CD1c-positive myeloid dendritic cell (primary cell): ENCODE data around the gene PCED1A.
"Not testable (repeated sequence)": the region's sequence is repeated elsewhere in the genome, so short reads cannot be mapped to it uniquely, and the experiment has no call there.

Experiments
- DNase-seq: peaks from one replicate; pipeline ENCODE4 v3.0.0-alpha.2; 2016; ENCODE audit errors: extremely low spot score

PCED1A gene

DNA sequence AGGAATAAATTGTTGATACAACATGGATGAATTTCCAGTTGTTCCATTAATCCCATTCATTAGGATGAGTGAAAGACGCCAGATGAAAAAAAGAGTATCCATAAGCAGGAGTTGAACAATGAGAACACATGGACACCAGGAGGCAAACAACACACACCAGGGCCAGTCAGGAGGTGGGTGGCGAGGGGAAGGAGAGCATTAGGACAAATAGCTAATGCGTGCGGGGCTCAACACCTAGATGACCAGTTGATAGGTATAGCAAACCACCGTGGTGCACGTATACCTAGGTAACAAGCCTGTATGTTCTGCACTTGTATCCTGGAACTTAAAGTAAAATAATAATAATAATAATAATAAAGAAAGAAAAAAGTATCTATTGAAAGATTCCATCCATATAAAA, 11.1 kb downstream of the PCED1A start:
- no peak for DNase-seq

DNA sequence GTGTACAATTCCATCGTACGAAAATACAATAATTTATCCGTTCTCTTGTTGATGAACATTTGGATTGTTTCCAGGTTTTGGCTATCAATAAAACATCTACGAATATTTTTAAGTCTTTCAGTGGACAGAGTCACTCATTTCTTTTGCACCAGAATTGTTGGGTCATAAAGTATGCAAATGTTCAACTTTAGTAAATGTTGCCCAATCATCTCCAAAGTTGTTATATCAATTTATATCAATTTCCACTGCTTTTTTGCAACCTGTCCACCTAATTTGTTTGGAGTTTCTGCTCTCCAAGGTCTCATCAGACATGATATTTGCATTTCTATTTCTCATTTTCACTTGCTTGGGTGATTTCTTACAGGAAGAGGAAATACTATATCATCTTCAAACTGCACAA, 13.8 kb downstream of the PCED1A start:
- no peak for DNase-seq

DNA sequence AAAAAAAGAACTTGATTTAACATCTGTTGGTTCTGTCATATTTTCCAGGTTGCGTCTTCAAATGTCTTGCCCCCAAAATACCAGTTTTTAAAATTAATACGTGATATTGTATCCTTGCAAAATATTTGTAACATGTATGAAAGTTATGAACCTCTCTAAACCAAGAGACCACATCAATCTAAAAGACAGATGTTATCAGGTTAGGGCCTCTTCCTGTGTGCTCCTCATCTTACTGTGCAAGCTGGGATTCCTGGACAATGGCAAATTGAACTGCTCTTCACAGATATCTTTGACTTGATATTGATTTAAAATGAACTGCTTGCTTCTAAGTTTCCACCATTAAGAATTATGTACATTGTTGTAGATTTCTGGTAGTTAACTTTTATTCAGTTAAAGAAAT, 14.7 kb downstream of the PCED1A start:
- DNase-seq, result no peak

DNA sequence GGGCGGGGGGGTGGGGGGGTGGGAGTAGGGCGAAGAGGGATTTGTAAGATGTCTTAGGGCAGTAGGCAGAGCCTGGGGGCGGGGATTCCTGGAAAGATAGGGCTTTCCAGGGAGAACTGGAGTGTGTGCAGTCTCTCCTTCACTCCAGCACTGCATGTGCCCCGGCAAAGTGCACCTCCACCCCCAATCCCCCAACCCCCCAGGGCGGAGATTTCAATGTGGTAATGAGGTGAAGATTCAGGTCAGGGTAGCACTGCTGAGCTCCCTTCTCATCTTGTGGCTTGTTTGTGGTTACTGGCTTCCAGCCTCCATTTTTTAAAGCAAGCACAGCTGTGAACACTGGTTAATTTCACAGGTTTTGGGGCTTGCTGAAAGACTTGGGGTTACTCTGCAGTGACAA, 18.4 kb downstream of the PCED1A start:
- peak; percentile 13 for DNase-seq

DNA sequence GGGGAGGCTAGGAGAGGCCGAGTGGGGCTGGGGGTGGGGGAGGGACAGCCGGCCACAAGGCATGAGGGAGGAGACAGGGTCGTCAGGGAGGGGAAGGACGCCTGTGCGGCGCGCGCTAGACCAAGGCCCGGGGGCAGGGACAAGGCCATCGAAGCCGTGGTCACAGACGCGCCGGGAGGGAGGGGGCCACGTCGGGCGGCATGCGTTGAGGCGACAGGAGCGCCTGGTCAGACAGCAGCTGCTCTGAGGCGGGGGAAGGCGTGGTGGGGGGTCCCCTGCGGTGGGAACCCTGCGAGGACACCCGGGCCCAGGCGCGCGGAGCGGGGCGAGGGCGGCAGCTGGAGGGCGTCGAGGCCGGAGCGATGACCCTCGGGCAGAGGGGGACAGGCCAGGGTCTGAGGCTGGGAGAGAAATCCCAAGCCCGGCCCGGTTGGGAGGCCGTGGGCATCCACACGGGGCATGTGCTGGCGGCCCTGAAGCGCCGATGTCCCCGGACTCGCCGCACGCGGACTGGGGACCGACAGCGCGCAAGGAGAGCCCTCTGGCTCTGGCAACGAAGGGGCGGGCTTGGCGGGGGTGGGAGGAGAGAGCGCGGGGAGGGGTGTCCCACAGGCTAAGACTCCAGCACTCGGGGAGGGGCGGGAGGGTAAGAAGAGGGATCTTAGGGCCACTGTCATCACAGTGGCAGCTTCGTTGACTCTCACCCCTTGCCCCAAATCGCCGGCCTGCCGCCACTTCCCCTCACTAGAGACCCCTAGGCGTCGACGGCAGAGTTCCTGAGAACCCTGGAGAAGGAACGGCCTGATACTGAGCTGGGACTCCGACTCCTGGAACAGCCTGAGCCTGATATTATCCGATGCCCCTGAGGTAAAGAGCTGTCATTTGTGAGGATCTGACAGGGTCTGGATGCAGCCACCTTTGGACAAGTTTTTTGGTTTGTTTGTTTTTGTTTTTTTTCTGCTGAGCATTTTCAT, 19.3 kb downstream of the PCED1A start:
- no peak for DNase-seq

DNA sequence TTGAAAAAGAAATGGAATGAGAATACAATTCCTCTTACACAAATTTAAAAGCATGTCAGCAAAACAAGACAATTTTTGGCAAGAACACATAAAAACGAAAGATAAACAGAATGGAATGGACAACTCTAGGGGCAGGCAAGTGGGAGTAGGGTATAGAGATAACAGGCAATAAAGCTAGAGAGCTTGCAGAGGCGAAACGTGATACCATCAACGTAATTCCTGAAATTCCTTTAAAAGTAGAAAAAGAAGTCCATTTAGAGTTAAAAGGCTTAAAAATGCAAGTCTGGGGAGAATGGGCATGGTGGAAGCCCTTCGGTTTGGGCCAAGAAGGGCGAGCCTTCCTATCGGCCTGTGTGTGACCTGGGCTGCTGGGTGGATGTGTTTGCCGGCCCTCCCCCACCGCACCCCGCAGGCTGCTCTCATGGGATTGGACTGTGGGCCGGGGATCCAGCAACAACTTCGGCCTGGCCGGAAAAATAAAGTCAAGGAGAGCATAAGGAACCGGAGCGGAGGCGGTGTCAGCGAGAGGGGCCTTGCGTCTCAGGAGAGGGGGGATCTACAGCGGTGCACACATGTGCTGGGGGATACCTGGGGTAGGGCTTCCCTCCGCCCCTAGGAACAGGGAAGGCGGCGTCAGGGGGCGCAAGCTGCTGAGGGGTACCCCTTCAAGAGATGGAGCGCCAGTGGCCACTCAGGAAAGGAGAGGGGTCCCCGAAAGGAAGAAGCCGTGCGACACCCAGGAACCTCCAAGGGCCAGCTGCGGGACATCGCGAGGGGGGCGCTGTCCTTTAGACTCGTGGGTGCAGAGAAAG, 20.2 kb downstream of the PCED1A start:
- DNase-seq, result no peak

DNA sequence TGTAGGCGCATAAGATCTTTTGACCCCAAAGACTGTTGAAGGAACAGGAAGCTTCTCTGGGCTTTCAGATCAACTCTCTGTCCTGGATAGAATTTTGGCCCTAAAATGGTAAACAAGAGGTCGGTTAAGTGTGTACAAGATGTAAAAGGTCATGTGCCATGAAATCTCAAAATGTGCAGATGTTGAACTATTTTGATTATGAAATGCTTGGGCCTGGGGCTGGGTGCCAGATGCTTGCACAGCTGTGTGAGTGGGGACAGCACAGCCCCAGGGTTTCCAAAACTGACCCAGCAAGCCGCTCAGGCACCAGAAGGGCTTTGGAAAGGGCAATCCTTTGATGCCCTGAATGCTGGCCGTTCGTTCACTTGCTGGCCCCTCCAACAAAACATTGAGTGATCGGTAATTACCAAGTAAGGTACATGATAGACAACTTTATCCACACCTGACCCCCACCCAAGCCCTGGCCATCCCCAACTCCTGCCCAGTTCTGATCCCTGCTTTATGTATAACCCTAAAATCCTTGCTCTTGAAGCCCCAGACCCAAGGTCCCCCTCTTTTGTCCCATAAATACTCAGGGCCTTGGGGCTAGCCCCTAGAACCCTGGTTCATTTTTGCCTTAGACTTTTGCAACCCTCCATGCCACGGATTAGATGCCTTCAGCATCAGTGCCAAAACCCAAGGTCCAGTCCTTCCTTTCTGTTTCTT, 22.4 kb downstream of the PCED1A start:
- DNase-seq, result no peak

DNA sequence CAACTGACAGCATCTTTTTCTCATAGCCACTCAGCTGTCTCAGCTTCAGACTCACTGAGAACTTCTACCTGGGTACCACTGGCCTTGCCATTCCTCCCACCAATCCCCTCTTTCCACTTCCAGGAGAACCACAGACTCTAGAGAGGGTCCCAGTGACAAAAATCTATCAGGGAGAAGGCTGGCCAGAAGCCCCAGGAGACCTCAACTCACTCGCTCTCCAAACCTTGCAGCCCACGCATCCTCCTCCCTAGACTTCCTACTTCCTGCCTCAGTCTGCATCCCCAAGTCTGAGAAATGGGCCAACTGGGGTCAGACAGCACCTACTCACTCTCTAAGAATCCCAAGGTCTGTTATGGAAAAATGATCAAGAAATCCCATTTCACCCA, 23.1 kb downstream of the PCED1A start:
- no peak for DNase-seq

DNA sequence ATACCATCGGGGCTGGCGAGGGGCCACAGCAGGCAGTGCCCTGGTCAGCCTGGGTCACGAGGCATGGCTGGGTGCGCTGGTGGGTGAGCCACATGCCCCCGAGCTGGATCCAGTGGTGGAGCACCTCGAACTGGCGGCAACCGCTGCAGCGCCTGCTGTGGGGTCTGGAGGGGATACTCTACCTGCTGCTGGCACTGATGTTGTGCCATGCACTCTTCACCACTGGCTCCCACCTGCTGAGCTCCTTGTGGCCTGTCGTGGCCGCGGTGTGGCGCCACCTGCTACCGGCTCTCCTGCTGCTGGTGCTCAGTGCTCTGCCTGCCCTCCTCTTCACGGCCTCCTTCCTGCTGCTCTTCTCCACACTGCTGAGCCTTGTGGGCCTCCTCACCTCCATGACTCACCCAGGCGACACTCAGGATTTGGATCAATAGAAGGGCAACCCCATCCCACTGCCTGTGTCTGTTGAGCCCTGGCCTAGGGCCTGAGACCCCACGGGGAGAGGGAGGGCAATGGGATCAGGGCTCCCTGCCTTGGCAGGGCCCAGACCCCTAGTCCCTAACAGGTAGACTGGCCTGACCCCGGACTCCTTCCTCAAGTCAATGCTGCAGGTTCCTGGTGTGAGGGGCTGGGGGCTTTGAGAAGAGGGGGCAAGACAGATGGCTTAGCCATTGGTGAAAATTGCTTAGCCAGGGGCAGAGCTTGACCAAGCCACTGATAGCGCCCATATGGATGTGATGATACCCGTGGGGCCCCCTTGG, 23.7 kb downstream of the PCED1A start:
- no peak for DNase-seq

DNA sequence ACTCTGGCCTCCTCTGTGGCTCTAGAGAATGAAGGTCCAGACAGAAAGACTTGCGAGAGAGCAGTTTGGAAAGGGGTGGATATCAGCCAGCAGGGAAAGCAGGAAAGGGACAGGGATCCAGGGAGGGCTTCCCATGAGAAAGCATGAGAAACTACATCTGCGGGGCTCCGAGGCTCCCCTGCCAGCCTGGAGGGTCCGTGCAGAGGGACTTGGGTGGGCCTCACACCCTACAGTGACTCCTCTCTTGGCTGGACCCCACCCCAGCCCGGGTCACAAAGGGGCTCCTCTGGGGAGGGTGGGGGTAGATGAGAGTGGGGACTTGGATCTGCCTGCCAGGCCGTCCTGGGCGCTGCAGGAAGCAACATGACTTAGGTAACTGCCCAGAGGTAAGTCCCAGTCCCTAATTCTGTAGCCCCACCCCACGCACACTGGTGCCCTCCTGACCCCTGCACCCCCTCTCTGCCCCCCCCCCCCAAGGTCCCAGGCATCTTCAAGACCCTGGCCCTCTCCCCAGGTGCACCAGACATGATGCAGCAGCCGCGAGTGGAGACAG, 24.3 kb downstream of the PCED1A start, which contains the start of gene TMEM239:
Gene TMEM239, plus strand, starts transcription at position 335 of the 553 bp plus-strand sequence. Its CDS starts 191 bp downstream, at position 526.
- DNase-seq, result no peak

DNA sequence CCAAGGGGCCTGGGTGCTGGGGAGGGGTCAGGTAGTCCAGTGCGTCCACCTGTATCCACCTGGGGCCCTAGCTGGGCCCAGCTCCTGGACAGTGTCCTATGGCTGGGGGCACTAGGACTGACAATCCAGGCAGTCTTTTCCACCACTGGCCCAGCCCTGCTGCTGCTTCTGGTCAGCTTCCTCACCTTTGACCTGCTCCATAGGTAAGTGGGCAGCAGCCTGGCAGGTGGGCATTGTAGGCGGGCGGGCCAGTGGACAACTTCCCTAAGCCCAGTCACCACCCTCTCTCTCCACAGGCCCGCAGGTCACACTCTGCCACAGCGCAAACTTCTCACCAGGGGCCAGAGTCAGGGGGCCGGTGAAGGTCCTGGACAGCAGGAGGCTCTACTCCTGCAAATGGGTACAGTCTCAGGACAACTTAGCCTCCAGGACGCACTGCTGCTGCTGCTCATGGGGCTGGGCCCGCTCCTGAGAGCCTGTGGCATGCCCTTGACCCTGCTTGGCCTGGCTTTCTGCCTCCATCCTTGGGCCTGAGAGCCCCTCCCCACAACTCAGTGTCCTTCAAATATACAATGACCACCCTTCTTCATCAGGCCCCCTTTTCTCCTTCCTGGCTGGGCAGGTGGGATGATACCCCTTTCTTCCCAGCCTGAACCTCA, 25.1 kb downstream of the PCED1A start:
- no peak for DNase-seq

DNA sequence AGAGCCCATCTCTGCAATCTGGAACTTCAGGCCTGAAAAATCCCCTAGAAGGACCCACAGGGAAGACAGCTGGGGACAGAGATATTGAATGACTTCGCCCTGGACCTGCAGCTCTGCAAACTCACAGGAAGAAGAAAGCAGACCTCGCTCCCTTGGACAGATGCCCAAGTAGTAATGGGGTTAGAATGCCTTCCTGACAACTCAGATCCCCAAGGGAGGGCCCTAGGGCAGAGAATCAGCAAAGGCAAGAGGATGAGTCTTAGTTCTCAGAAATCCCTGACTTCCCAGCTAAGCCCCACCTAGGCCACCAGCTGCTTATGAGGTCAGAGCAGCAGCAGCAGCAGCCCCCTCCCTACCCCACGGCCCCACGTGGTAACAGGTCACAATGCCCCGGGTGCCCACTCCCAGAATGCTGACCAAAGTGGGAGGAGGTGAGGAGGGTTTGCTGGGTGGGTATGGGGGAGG, 25.8 kb downstream of the PCED1A start, which contains the start of gene C20orf141:
Gene C20orf141, plus strand, starts transcription at position 401 of the 465 bp plus-strand sequence. CDS start 198 bp downstream, outside the sequence.
- no peak for DNase-seq

DNA sequence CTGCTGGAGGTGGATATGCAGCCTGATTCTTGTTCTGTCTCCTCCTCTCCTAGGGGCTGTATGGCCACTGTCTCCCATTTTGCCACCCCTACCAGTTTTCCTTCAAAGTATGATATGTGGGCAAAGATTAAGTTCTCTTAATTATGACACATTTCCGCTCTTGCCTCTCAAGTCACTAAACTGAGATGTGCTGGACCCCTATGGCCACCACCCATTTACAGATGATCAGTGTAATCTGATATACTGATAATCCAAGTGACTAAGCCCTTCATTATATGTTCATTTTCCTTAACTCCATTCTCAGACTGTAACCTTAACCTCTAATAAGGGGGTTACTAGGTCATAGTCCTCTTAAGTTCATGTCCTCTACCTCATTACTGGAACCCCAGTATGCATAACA, 26.4 kb downstream of the PCED1A start:
- DNase-seq, result no peak

DNA sequence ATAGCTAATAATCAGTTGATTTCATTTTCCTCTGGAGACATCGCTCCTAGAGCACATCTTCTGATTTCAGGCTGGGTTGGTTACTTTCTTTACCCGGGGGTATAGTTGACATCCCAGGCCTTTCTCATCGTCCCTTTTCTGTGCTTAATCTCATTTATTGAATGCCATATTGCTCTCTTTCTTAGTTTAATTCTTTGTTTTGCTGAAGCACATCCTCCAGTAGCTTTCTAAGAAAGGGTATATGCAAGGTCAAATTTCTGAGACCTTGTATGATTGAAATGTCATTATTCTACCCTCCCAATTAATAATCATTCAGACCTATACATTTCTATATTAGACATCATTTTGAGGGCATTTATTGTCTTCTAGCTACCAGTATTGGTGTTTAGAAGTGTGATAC, 28.3 kb downstream of the PCED1A start:
- DNase-seq, result no peak

DNA sequence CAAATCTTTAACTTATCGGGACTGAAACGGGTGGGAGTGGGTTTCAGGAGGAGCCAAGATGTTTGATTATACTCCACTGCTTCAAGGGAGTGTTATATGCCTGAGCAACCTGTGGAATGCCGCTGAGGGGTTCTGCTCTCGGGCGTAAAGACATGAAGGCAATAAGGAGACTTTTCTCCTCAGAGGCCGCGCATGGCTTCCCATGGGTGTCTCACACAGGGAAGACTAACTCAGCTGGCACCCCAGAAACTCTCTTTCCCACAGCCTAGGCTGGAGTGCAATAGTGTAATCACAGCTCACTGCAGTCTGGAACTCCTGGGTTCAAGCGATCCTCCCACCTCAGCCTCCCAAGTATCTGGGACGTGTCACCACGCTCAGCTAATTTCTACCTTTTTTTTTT, 30.8 kb downstream of the PCED1A start:
- DNase-seq, result no peak

DNA sequence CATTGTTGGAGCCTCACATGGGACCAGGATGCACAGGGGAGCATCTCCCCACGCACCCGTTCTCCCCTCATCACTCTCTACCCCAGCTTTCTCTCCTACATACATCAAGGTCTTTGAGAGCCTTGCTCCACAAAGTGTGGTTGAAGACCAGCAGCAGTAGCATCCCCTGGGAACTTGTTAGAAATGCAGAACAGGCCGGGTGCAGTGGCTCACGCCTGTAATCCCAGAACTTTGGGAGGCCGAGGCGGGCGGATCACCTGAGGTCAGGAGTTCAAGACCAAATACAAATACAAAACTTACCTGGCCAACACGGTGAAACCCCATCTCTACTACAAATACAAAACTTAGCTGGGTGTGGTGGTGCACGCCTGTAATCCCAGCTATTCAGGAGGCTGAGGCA, 32.5 kb downstream of the PCED1A start:
- DNase-seq, result not testable (repeated sequence)

DNA sequence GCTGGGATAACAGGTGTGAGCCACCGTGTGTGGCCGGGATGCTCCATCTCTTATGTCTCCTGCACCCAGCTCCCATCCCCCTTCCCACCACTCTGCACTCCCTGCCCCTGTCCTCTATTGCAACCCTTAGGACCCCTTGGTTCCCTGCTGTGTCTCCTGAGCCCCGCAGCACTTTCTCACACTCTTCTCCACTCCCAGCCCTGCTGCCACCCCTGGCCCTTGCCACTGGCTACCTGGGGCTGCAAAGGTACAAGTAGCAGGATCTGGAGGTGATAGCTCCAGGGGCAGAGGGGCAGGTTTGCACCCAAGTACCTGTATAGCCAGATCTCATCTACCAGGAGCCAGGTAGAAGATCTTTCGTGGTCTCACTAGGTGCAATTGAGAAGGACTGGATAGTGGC, 33.4 kb downstream of the PCED1A start:
- DNase-seq, result no peak

DNA sequence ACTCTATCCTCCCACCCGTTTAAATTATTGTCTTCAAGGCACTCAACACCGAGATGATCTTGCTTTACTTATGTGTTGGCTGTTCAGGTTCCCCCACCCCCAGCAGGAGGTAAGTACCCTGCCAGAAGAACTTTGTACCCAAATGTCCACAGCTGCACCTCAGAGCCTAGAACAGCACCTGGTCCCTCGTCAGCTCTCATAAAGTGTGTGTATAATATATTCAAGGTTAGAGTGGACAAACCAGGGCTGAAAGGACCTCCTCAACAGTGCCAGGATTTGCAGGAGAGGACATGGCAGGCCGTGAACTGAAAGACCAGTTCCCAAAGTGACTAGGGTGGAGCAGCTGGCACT, 34.1 kb downstream of the PCED1A start:
- no peak for DNase-seq

DNA sequence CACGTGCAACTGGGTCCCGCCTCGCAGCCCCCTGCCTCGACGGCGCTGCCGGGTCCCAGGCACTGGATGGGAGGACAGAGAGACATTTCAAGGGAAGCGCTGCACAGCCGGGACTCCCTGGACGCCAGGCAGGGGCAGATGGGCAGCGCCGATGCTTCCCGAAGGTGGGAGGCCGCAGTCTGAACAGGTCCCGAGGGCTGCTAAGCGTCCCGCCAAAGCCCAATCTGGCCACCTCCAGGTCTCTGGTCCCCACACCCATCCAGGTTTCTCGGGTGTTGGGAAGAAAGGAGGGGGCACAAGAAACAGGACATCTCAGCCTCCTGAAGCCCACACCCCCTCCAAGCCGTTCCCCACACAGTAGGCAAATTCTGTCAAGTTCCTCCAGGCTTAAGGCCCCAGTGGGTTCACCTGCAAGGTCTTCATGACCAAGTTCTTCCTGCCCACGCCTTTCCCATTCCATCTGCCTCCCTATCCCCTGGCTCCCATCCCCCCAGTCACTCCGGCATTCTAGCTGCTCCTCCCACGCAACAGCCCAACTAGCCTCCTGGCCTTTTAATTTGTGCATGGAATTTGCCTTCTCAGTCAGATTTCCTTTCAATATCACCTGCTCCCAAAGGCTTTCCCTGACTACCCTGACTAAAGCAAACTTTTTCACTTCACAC, 34.6 kb downstream of the PCED1A start:
- DNase-seq, result no peak
